Lower leg skin (tissue), 4 donors: ENCODE results near the gene SLC22A16. TPM values are rescaled to one million over a fixed set of nuclear protein-coding genes. Genes with fewer than 3 reads are reported as not detected.

ENCODE experiments used
- DNase-seq, 2 donors: peaks; one replicate each; pipeline ENCODE4 v3.0.0-alpha.2; 2019; ENCODE audit warnings: low spot score in 2 of 2
- H3K4me3 ChIP-seq: fragments of 200-600 bp; sonication (generic); 2 replicates; pipeline ENCODE4 v1.5.1; 2017; ENCODE audit warnings: mild to moderate bottlenecking, low read depth; ENCODE audit not compliant: poor library complexity, severe bottlenecking
- CTCF ChIP-seq, 3 donors: fragments of 450-650 bp; IDR thresholded peaks; one replicate each; pipeline ENCODE4 v1.5.1; 2016; ENCODE audit warnings: antibody characterized with exemption in 3 of 3, mild to moderate bottlenecking in 3 of 3, moderate library complexity in 2 of 3
- POLR2A ChIP-seq, 2 donors: fragments of 450-650 bp; IDR thresholded peaks; one replicate each; pipeline ENCODE4 v1.6.1; 2016 to 2017; ENCODE audit warnings: antibody characterized with exemption in 2 of 2, mild to moderate bottlenecking in 1 of 2, moderate library complexity in 1 of 2
- WGBS, 2 donors: methylation state at CpG; one replicate each; pipeline ENCODE4 v1.1.5; 2018; 5-methylcytosine and 5-hydroxymethylcytosine counted together
- intact Hi-C: fragments of 100-400 bp; cut with DNase I; formaldehyde crosslinking; loops from one replicate; pipeline ENCODE4 v1.15.0; 2023; ENCODE audit warnings: low total_unique reads
- total RNA-seq, 4 donors: library from RNA; depleted of rRNA; stranded (reverse); fragments of >200 nt; gene quantifications; one replicate each; pipeline ENCODE4 v1.1.0, GENCODE V29; 2016

SLC22A16 gene
- total RNA-seq, 4 donors from 2014 or later = 0.17 TPM; not detected in 3

- no peak for DNase-seq
- 93 to 97% methylated on average over 17 of the region's 17 CpGs for WGBS, 2 donors
- TF ChIP-seq POLR2A (IDR thresholded peaks at IDR 0.05) (no peak), CTCF (IDR thresholded peaks at IDR 0.05) (no peak)
- intact Hi-C loops = no loop called here
- H3K4me3 ChIP-seq = no peak overlapping the region
These were observed 44.7 kb upstream of the SLC22A16 start for GRCh38 chr6:110520992-110521543.

- DNase-seq = no peak
- 69 to 70% methylated on average over 12 of the region's 12 CpGs for WGBS, 2 donors
- intact Hi-C loops = no loop called here
- TF ChIP-seq POLR2A (IDR thresholded peaks at IDR 0.05) (no peak), CTCF (IDR thresholded peaks at IDR 0.05) (no peak)
- no peak overlapping the region for H3K4me3 ChIP-seq
These were observed 44.0 kb upstream of the SLC22A16 start for GRCh38 chr6:110520209-110520965.

- WGBS, 2 donors = 45 to 46% methylated on average over 9 of the region's 9 CpGs
- DNase-seq = no peak
- TF ChIP-seq POLR2A (IDR thresholded peaks at IDR 0.05) (no peak), CTCF (IDR thresholded peaks at IDR 0.05) (no peak)
- intact Hi-C loops = no loop called here
- H3K4me3 ChIP-seq = no peak overlapping the region
These were observed 41.3 kb upstream of the SLC22A16 start for GRCh38 chr6:110517601-110518281.

GRCh38 chr6:110517034-110517433 lies 40.6 kb upstream of the SLC22A16 start:
- intact Hi-C loops = no loop called here
- TF ChIP-seq CTCF (IDR thresholded peaks at IDR 0.05) (no peak), POLR2A (IDR thresholded peaks at IDR 0.05) (no peak)
- no peak overlapping the region for H3K4me3 ChIP-seq
- no peak for DNase-seq
- WGBS, 2 donors = 50 to 55% methylated on average over 2 of the region's 2 CpGs

GRCh38 chr6:110514818-110515217 lies 38.4 kb upstream of the SLC22A16 start:
- intact Hi-C loops = no loop called here
- no peak for DNase-seq
- WGBS, 2 donors = 87 to 92% methylated on average over 4 of the region's 4 CpGs
- H3K4me3 ChIP-seq = no peak overlapping the region
- no peak for TF ChIP-seq CTCF (IDR thresholded peaks at IDR 0.05)
- TF ChIP-seq POLR2A (IDR thresholded peaks at IDR 0.05) = no peak
